Smooth muscle cell (in vitro differentiated cells): Measurements from ENCODE around the gene TBC1D5. TPM values are rescaled to one million over a fixed set of nuclear protein-coding genes. Genes with fewer than 3 reads are reported as not detected.
"Not testable (repeated sequence)": the region's sequence is repeated elsewhere in the genome, so short reads cannot be mapped to it uniquely, and the experiment has no call there.

Experiments used
- DNase-seq: peaks from one replicate; lab custom pipeline; 2025; ENCODE audit not compliant: unreplicated experiment; lab: John Stamatoyannopoulos, UW
- H2AFZ ChIP-seq: fragments of 200-600 bp; sonication (generic); 2 replicates; pipeline ENCODE4 v1.6.0; 2016; ENCODE audit warnings: antibody characterized with exemption, low read depth, mild to moderate bottlenecking
- H3F3A ChIP-seq: fragments of 200-600 bp; sonication (generic); 2 replicates; pipeline ENCODE4 v1.6.0; 2017; ENCODE audit warnings: antibody characterized with exemption, low read depth
- H3K27ac ChIP-seq: fragments of 200-600 bp; sonication (generic); 2 replicates; pipeline ENCODE4 v1.5.1; 2016; ENCODE audit warnings: low read depth, mild to moderate bottlenecking
- H3K27me3 ChIP-seq: fragments of 200-600 bp; sonication (generic); 2 replicates; pipeline ENCODE4 v1.6.1; 2016; ENCODE audit warnings: low read depth, mild to moderate bottlenecking
- H3K36me3 ChIP-seq: fragments of 200-600 bp; sonication (generic); 2 replicates; pipeline ENCODE4 v1.5.1; 2016; ENCODE audit warnings: low read depth
- H3K4me1 ChIP-seq: fragments of 200-600 bp; sonication (generic); 2 replicates; pipeline ENCODE4 v1.5.1; 2016; ENCODE audit warnings: low read depth
- H3K4me2 ChIP-seq: fragments of 200-600 bp; sonication (generic); 2 replicates; pipeline ENCODE4 v1.6.0; 2016; ENCODE audit warnings: mild to moderate bottlenecking
- H3K4me3 ChIP-seq: fragments of 200-600 bp; sonication (generic); 2 replicates; pipeline ENCODE4 v1.5.1; 2016; ENCODE audit warnings: mild to moderate bottlenecking
- H3K79me2 ChIP-seq: fragments of 200-600 bp; sonication (generic); 2 replicates; pipeline ENCODE4 v1.6.0; 2016; ENCODE audit warnings: low read depth, mild to moderate bottlenecking
- H3K9ac ChIP-seq: fragments of 200-600 bp; sonication (generic); 2 replicates; pipeline ENCODE4 v1.6.0; 2016; ENCODE audit warnings: low read depth
- H3K9me3 ChIP-seq: fragments of 200-600 bp; sonication (generic); replicated peaks from 2 replicates; pipeline ENCODE4 v1.5.1; 2016; ENCODE audit warnings: low read depth
- H4K20me1 ChIP-seq: fragments of 200-600 bp; sonication (generic); 2 replicates; pipeline ENCODE4 v1.6.0; 2016; ENCODE audit warnings: low read depth
- WGBS: methylation state at CpG from one replicate; pipeline ENCODE4 v1.1.7; 2016; ENCODE audit warnings: low lambda C conversion rate; 5-methylcytosine and 5-hydroxymethylcytosine counted together
- polyA plus RNA-seq: library from polyadenylated mRNA; unstranded; fragments of >200 nt; fragmentation: Nextera tagmentation; extraction: Ambion mirVana; gene quantifications from 2 replicates; pipeline ENCODE4 v1.2.1, GENCODE V29; 2016
- total RNA-seq: library from RNA; depleted of rRNA; stranded (reverse); fragments of >200 nt; gene quantifications from 2 replicates; pipeline ENCODE4 v1.2.3, GENCODE V29; 2014
- TF ChIP-seq, protein P1 (sequence below): fragments of 200-600 bp; sonication (generic); IDR thresholded peaks from 2 replicates; pipeline ENCODE4 v1.5.1; 2017; ENCODE audit warnings: borderline replicate concordance, mild to moderate bottlenecking, antibody characterized with exemption; ENCODE audit not compliant: insufficient read depth, poor library complexity, severe bottlenecking

Gene TBC1D5
- total and polyA plus RNA-seq, 2 experiments from 2014 or later: 14.6 to 35.3 TPM

DNA sequence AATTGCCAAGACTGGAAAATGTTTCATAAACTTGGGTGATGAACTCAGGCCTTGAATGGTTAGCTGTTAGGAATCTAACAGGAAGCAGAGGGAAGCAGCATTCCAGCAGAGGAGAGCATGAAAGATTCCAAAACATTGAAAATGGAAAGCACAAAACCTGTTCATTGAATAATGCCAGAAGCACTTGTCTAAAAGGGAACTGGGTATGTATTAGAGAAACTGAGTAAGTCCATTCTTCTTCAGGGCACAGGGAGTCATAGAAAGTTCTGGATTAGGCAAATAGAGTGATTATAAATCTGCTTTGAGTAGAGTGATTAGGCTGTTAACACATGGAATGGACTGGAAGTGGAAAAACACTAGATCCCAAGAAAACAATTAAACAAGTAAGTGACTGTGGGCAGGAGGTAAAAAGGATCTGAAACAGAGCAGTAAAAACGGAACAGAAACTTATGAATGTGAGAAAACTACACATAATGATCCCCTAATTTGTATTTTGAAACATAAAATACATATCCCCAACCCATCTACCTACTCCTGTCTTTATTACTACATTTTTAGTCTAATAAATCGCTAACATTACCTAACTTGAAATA lies 343.4 kb downstream of the TBC1D5 start:
- no peak overlapping the region for H3K4me2 ChIP-seq
- H3K4me1 ChIP-seq: no peaks in the 10 kb centered on the region
- H3K27me3 ChIP-seq: no peaks in the 10 kb centered on the region
- TF ChIP-seq, protein P1, sequence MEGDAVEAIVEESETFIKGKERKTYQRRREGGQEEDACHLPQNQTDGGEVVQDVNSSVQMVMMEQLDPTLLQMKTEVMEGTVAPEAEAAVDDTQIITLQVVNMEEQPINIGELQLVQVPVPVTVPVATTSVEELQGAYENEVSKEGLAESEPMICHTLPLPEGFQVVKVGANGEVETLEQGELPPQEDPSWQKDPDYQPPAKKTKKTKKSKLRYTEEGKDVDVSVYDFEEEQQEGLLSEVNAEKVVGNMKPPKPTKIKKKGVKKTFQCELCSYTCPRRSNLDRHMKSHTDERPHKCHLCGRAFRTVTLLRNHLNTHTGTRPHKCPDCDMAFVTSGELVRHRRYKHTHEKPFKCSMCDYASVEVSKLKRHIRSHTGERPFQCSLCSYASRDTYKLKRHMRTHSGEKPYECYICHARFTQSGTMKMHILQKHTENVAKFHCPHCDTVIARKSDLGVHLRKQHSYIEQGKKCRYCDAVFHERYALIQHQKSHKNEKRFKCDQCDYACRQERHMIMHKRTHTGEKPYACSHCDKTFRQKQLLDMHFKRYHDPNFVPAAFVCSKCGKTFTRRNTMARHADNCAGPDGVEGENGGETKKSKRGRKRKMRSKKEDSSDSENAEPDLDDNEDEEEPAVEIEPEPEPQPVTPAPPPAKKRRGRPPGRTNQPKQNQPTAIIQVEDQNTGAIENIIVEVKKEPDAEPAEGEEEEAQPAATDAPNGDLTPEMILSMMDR: no peak
- no peaks in the 10 kb centered on the region for H3K9me3 ChIP-seq
- H3K27ac ChIP-seq: no peak overlapping the region
- H3K36me3 ChIP-seq: peaks cover 2% of the 10 kb centered on the region
- WGBS: 90% methylated on average over 2 of the region's 2 CpGs
- H3K9ac ChIP-seq: no peak overlapping the region
- no peak for DNase-seq
- H3F3A ChIP-seq: no peaks in the 10 kb centered on the region
- H3K4me3 ChIP-seq: no peak overlapping the region
- no peaks in the 10 kb centered on the region for H3K79me2 ChIP-seq
- H2AFZ ChIP-seq: no peak overlapping the region
- H4K20me1 ChIP-seq: no peaks in the 10 kb centered on the region

DNA sequence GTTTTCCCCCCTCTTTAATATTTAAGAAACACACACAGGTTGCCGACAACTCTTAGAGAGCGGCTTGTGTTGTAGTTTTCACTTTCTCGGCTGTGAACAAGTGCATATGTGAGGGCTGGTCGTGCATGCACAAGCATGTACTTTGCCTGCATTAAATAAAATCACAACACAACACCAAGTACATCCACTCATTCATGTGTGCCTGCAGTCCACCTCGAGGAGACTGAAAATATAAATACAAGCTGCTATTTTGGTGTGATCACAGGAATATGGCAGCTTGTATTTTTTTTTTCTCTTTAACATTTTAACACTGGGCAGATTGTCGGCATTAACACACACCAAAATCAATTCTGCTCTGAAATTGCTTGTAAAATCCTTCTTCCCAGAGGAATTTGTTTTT lies 346.4 kb downstream of the TBC1D5 start:
- TF ChIP-seq, protein P1: no peak
- Histone ChIP-seq H2AFZ (no peak overlapping the region), H3K9ac (no peak overlapping the region), H3K79me2 (no peaks in the 10 kb centered on the region), H3F3A (no peaks in the 10 kb centered on the region), H4K20me1 (no peaks in the 10 kb centered on the region), H3K27me3 (no peaks in the 10 kb centered on the region), H3K36me3 (peaks cover 6% of the 10 kb centered on the region), H3K9me3 (peaks cover 3% of the 10 kb centered on the region), H3K27ac (no peak overlapping the region), H3K4me1 (no peaks in the 10 kb centered on the region), H3K4me2 (no peak overlapping the region), H3K4me3 (no peak overlapping the region)
- 93% methylated on average over 6 of the region's 6 CpGs for WGBS
- no peak for DNase-seq

DNA sequence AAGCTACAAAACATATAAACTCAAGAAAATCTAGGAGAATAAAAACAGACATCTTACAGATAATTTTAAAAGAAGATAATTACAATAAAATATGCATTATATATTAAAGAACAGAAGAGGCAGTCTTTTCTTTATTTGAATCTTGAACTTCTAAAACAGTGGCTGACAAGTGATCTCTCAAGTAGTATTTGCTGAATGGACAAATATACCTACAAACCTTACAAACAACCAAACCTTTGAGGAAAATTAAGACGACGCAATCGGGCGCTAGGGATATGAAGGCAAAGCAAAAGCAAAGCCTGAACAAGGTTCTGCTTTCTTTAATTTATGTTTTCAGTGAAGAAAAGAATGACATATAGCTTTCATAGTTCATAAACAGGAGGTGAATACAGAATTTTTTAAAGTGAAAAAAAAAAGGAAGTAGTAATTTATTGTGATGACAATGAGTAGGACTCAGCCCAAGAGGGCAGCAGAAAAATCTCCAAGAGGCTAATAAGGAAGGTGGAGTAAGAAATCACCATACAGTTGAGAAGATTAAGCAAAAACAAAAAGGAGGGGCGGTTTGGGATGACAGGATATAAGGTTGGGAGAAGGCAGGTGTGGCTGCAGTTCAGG lies 347.8 kb downstream of the TBC1D5 start:
- no peaks in the 10 kb centered on the region for H4K20me1 ChIP-seq
- H3K36me3 ChIP-seq: peaks cover 6% of the 10 kb centered on the region
- no peak overlapping the region for H2AFZ ChIP-seq
- H3K27ac ChIP-seq: no peak overlapping the region
- 99% methylated on average over 5 of the region's 5 CpGs for WGBS
- peaks cover 3% of the 10 kb centered on the region for H3K9me3 ChIP-seq
- H3K9ac ChIP-seq: no peak overlapping the region
- no peaks in the 10 kb centered on the region for H3F3A ChIP-seq
- H3K4me3 ChIP-seq: no peak overlapping the region
- H3K4me2 ChIP-seq: no peak overlapping the region
- H3K79me2 ChIP-seq: no peaks in the 10 kb centered on the region
- TF ChIP-seq, protein P1: no peak
- H3K4me1 ChIP-seq: no peaks in the 10 kb centered on the region
- no peaks in the 10 kb centered on the region for H3K27me3 ChIP-seq
- DNase-seq: no peak

DNA sequence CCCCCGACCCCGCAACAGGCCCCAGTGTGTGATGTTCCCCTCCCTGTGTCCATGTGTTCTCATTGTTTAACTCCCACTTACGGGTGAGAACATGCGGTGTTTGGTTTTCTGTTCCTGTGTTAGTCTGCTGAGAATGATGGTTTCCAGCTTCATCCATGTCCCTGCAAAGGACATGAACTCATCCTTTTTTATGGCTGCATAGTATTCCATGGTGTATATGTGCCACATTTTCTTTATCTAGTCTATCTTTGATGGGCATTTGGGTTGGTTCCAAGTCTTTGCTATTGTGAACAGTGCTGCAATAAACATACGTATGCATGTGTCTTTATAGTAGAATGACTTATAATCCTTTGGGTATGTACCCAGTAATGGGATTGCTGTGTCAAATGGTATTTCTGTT lies 349.9 kb downstream of the TBC1D5 start:
- H3K36me3 ChIP-seq, H3F3A ChIP-seq, H4K20me1 ChIP-seq, DNase-seq, H3K79me2 ChIP-seq, H3K4me3 ChIP-seq, H2AFZ ChIP-seq, H3K27ac ChIP-seq, H3K9ac ChIP-seq, H3K9me3 ChIP-seq, H3K4me1 ChIP-seq, H3K27me3 ChIP-seq, H3K4me2 ChIP-seq: not testable (repeated sequence)
- WGBS: 84% methylated on average over 5 of the region's 5 CpGs
